Hair follicular keratinocyte (primary cell): Measurements from ENCODE around the gene FBXO40. TPM values are rescaled to one million over a fixed set of nuclear protein-coding genes. Genes with fewer than 3 reads are reported as not detected.

Experiments used
- total RNA-seq: library from RNA; depleted of rRNA; stranded (reverse); fragments of >200 nt; gene quantifications from 2 replicates; pipeline ENCODE4 v1.2.3, GENCODE V29; 2015

FBXO40 gene
- total RNA-seq, result not detected in 2 replicates

GRCh38 chr3:121592856-121593702 is at the start of gene FBXO40:
Gene FBXO40 (plus strand): TSS chr3:121593379. CDS start chr3:121620576, 27,197 bp downstream.

GRCh38 chr3:121545574-121546455 is 47.4 kb upstream of the FBXO40 start, which contains the start of gene POLQ:
Gene POLQ (minus strand): TSS chr3:121545988. CDS start chr3:121545877, 111 bp downstream.

GRCh38 chr3:121567649-121568048 is 25.5 kb upstream of the FBXO40 start, which contains the start of gene ARGFX:
Gene ARGFX (plus strand): TSS chr3:121567949. CDS start chr3:121570714, 2,765 bp downstream.

GRCh38 chr3:121660356-121661171 is 67.4 kb downstream of the FBXO40 start, which contains the start of gene HCLS1:
Gene HCLS1 (minus strand): TSS chr3:121660903. CDS start chr3:121658347, 2,556 bp downstream.

Other genes with a start within 250 kb of the FBXO40 start
- gene POLQ, start 47.4 kb upstream of the FBXO40 start, total RNA-seq, result 2.3 and 4.3 TPM in 2 replicates
- not detected in 2 replicates for gene ARGFX, start 25.4 kb upstream of the FBXO40 start, total RNA-seq
- gene HCLS1, start 67.5 kb downstream of the FBXO40 start, total RNA-seq, result 0.39 TPM in 1 of 2 replicates, not detected in the other
- gene GOLGB1, start 156.4 kb downstream of the FBXO40 start, total RNA-seq, result 15.3 and 27.0 TPM in 2 replicates
- gene IQCB1, start 241.7 kb downstream of the FBXO40 start, total RNA-seq, result 15.7 and 16.7 TPM in 2 replicates
- gene EAF2, start 241.8 kb downstream of the FBXO40 start, total RNA-seq, result 0.62 and 2.5 TPM in 2 replicates